HS-5 (cell line): ENCODE data around the gene FRAT1.
A peak's percentile ranks its signal among the peaks of the same experiment; 100 is the strongest.

Source experiments
- DNase-seq: peaks from one replicate; pipeline ENCODE4 v3.0.0-alpha.2; 2012; ENCODE audit warnings: low read depth

FRAT1 gene

GRCh38 chr10:97307866-97308780 lies 10.9 kb upstream of the FRAT1 start:
- DNase-seq: no peak

- DNase-seq: no peak
Measured at GRCh38 chr10:97311111-97311626, 7.9 kb upstream of the FRAT1 start.

DNA sequence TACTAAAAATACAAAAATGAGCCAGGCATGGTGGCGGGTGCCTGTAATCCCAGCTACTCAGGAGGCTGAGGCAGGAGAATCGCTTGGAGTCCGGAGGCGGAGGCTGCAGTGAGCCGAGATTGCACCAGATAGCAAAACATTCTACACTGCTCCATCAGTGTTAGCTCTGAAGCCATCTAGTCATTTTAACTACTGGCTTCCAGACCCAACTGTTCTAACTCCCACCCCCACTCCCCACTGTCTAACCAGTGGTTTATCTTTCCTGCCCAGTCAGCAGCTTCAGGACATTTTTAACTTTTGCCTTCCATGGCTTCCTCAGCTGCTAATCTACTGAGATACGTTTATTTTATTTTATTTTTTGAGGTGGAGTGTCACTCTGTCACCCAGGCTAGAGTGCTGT lies 6.2 kb upstream of the FRAT1 start:
- no peak for DNase-seq

DNA sequence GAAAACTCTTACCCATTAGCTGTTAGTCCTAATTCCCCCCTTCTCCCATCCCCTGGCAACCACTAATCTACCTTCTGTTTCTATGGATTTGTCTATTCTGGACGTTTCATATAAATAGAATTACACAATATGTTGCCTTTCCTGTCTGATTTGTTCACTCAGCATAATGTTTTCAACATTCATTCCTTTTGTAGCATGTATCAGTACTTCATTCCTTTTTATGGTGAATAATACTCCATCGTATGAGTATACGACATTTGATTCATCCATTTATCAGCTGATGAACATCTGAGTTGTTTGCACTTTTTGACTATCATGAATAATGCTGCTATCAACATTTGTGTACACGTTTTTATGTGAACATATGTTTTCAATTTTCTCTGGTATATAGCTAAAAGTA lies 4.4 kb upstream of the FRAT1 start:
- DNase-seq: no peak

DNA sequence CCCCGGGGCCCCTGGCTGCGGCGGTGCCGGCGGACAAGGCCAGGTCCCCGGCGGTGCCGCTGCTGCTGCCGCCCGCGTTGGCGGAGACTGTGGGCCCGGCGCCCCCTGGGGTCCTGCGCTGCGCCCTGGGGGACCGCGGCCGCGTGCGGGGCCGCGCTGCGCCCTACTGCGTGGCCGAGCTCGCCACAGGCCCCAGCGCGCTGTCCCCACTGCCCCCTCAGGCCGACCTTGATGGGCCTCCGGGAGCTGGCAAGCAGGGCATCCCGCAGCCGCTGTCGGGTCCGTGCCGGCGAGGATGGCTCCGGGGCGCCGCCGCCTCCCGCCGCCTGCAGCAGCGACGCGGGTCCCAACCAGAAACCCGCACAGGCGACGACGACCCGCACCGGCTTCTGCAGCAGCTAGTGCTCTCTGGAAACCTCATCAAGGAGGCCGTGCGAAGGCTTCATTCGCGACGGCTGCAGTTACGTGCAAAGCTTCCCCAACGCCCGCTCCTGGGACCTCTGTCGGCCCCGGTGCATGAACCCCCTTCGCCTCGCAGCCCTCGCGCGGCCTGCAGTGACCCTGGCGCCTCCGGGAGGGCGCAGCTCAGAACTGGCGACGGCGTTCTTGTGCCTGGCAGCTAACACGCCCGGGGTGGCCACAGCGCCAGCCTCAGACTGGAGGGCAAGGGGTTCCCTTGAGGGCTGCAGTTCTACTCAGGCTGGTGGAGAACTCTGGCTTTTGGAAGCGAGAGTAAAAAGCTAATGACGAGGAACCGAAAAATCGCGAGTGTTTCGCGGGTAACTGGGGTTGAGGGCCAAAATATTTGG lies 804 bp downstream of the FRAT1 start:
- DNase-seq: no peak

DNA sequence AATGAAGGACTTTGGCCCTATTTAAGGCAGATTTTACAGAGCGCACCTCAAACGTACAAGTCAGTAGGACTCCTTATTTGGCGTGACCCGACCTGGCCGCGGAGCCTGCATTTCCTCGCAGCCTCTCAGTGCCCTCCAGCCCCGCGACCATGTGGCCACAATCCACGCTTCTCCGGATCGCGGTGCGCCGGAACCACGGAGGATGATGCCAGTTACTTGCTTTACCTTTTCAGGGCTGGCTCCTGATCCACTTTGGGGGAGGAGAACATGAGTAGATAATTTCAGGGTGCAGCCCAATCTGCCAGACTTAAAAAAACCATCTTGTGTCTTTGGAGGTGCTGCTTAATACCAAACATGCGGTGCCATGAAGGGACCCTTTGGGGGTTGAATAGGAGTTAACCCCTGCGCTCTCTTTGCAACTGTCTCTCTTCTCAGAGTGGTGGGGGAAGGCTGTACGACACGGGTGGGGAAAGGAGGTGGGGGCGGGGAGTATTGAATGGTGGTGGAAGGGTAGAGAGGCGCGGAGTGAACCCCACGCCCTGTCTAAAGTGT lies 1.5 kb downstream of the FRAT1 start:
- DNase-seq: no peak

- no peak for DNase-seq
Measured at GRCh38 chr10:97321032-97321803, 2.1 kb downstream of the FRAT1 start.

- DNase-seq: no peak
Measured at GRCh38 chr10:97321804-97322190, 2.7 kb downstream of the FRAT1 start.

DNA sequence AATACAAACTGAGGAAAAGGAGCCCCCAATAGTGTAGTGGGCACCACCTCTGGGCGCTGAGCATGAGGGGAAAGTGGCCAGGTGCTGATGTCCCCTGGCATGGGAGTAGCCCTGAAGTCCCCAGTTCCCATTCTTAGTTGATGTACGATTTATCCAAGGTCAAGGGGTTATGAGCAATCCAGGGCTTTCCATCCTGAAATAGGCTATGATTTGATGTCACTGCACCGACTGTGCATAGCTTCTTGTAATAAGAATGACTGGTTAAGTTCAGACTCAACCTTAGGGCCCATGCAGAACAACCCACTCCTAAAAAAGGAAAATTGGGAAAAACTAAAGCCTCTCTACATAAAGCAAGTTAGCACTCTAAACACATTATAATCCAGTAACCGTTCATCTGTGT lies 4.4 kb downstream of the FRAT1 start:
- DNase-seq: no peak

- no peak for DNase-seq
Measured at GRCh38 chr10:97325754-97326153, 6.7 kb downstream of the FRAT1 start.

GRCh38 chr10:97327348-97328294 lies 8.6 kb downstream of the FRAT1 start:
- no peak for DNase-seq

GRCh38 chr10:97328646-97329453 lies 9.8 kb downstream of the FRAT1 start:
- DNase-seq: no peak

- no peak for DNase-seq
Measured at GRCh38 chr10:97329766-97330165, 10.7 kb downstream of the FRAT1 start.

- no peak for DNase-seq
Measured at GRCh38 chr10:97331153-97331703, 12.2 kb downstream of the FRAT1 start.

GRCh38 chr10:97332591-97333350 lies 13.7 kb downstream of the FRAT1 start:
- DNase-seq: peak; percentile 45

DNA sequence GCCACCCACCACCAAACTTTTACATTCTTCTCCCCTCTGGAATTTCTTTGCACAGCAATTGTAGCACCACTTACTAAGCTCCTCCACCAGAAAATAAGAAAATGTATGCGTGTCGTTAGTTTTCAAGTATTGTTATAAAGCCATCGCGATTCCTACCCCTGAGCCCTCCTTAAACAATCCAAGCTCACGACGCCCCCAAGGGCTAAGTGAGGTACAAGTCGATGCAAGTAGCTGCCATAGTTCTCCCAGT lies 14.2 kb downstream of the FRAT1 start:
- peak; percentile 20 for DNase-seq

DNA sequence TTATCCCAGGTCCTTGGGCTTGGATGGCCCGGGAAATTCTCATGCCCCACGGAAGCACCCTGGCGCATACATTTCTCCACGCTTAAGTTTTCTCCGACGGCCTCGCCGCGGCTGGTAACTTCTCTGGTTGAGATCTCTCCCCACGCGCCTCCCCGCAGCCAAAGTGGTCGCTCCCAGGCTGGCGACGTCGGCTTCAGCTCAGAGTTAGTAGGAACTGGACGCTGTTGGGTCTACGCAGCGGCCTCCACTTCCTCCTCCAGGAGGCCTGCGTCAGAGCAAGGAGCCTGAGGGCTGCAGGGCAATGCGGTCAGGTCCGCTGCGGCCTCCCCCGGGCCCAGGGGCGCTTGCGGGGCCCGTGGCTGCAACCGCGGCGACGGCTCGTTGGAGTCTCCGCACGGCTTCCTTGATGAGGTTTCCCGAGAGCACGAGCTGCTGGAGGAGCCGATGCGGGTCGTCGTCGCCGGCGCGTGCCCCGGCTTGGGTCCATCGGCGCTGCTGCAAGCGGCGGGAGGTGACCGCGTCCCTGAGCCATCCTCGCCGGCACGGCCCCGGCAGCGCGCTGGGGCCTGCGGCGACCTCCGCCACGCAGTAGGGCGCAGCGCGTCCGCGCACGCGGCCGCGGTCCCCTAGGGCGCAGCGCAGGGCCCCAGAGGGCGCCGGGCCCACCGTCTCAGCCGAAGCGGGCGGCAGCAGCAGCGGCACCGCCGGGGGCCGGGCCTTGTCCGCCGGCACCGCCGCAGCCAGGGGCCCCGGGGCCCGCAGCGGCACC lies 14.7 kb downstream of the FRAT1 start:
- peak; percentile 15 for DNase-seq
